ENCODE data around the gene ELL. TPM values are rescaled to one million over a fixed set of nuclear protein-coding genes. Genes with fewer than 3 reads are reported as not detected.
A peak's percentile ranks its signal among the peaks of the same experiment; 100 is the strongest.

The ELL gene
- total and polyA plus RNA-seq, 9 of the 15 experiments (the other 6 are each of a cell fraction or from before 2014, with no cell fraction given), result 0.24 to 22.5 (median 4.1) TPM

GRCh38 chr19:18428787-18429674 is 92.8 kb downstream of the ELL start (continued):
- TF ChIP-seq POLR3A (IDR thresholded peaks at IDR 0.05; ENCODE audit: borderline replicate concordance, extremely low read depth, insufficient read depth, insufficient read length) (no peak), ZBTB33 (CRISPR knock-in tag; IDR thresholded peaks at IDR 0.05) (no peak), MCM2 (IDR thresholded peaks at IDR 0.05; ENCODE audit: low read depth) (no peak), PREB (CRISPR knock-in tag; IDR thresholded peaks at IDR 0.05) (no peak), SIN3A (IDR thresholded peaks at IDR 0.05; ENCODE audit: borderline replicate concordance in 2 of 2, control insufficient read depth in 1 of 2, low read depth in 2 of 2, low read length in 2 of 2) (peak; percentile 42 to 56; a peak in 2 of 4 replicates), E2F5 (CRISPR knock-in tag; IDR thresholded peaks at IDR 0.05) (no peak), GABPB1 (CRISPR knock-in tag; IDR thresholded peaks at IDR 0.05) (peak; percentile 48; the same call in 1 of the 2 replicates), KAT2B (IDR thresholded peaks at IDR 0.05; ENCODE audit: low read depth, low read length) (no peak), ZFP1 (CRISPR knock-in tag; IDR thresholded peaks at IDR 0.05) (no peak), E2F6 (IDR thresholded peaks at IDR 0.05; ENCODE audit: borderline replicate concordance in 1 of 2, extremely low read depth in 1 of 2, insufficient read depth in 1 of 2, insufficient read length in 1 of 2, low read depth in 1 of 2, low read length in 1 of 2, poor library complexity in 1 of 2, severe bottlenecking in 1 of 2) (peak in 1 of 2 experiments; percentile 23), MTA2 (IDR thresholded peaks at IDR 0.05; ENCODE audit: low read depth) (no peak), GATAD2B (IDR thresholded peaks at IDR 0.05; ENCODE audit: borderline replicate concordance) (no peak), KDM2B (CRISPR knock-in tag; IDR thresholded peaks at IDR 0.05) (no peak), ILK (tag; IDR thresholded peaks at IDR 0.05; ENCODE audit: borderline replicate concordance, low read depth) (no peak), KDM1A (IDR thresholded peaks at IDR 0.05) (0 out of 4 replicates have a peak, but pooled peaks of 1 of the 2 experiments have one; percentile 13)
